GM18505 (cell line): ENCODE results near the gene CCDC192.

ENCODE experiments used
- ATAC-seq: cut with Tn5 transposase; IDR thresholded peaks from one replicate; pipeline ENCODE4 v1.9.1; 2021; ENCODE audit not compliant: unreplicated experiment
- POLR2A ChIP-seq: IDR thresholded peaks from 4 replicates; pipeline ENCODE4 v1.6.1; 2011; ENCODE audit warnings: borderline replicate concordance; ENCODE audit not compliant: insufficient read depth, insufficient read length; ENCODE audit errors: extremely low read depth

The CCDC192 gene

DNA sequence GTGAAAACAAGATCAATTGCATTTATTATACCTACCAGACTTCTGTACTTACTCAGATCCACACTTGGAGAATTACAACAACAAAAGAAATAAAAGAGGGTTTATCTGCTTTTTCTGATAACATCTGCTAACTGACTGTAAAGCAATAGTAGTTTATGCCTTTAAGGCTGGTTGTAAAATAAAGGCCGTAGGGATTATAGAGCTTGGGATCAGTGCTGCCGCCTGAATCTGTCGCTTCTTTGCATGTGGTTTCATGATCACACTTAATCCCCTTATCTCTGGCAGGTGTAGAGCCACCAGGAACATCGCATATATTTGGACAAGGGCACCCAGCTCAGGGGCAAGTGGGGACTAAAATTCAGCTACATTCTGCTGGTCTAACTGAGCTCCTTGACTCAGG, 146.7 kb downstream of the CCDC192 start:
- ATAC-seq, result no peak
- TF ChIP-seq POLR2A, result no peak

DNA sequence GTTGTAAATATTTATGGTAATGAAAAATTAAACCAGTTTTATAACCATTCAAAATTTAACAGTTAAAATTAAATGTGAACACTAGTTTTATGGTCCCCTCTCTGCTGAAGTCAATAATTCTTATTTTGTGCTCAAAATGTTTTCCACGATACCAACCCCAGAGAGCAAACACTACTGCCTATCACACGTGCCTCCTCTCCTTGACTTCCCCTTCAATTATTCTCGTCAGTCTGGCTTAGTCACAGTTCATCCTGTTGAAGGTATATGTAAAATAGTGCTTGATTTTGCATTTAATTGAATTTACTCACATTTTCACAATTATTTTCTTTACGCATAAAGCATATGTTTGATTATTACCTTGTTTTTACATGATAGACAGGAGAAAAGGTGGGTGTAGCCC, 148.8 kb downstream of the CCDC192 start:
- no peak for ATAC-seq

DNA sequence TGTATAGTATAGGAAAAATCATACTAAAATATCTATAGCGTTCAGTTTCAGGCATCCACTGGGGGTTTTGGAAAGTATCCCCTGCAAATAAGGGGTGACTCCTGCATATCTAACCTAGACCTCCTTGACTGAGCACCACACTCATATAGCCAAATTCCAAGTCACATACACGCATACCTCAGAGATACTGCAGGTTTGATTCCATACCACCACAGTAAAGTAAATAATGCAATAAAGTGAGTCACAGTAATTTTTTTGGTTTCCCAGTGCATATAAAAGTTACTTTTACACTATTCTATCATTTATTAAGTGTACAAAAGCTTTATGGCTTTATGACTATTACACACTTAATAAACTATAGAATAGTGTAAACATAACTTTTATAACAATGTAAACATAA, 151.3 kb downstream of the CCDC192 start:
- ATAC-seq, result no peak
- TF ChIP-seq POLR2A, result no peak

More for the DNA sequence above, 148.8 kb downstream of the CCDC192 start:
- no peak for TF ChIP-seq POLR2A

DNA sequence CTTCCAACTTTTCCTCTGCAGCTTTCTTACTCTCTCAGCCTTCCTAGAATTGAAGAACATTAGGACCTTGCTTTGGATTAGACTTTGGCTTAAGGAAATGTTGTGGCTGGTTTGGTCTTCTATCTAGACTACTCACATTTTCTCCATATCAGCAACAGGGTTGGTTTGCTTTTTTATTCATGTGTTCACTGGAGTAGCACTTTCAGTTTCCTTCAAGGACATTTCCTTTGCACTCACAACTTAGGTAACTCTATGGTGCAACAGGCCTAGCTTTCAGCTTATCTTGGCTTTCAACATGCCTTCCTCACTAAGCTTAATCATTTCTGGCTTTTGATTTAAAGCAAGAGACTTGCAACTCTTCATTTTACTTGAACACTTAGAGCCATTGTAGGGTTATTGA, 153.1 kb downstream of the CCDC192 start:
- ATAC-seq, result peak; percentile 69
- no peak for TF ChIP-seq POLR2A

DNA sequence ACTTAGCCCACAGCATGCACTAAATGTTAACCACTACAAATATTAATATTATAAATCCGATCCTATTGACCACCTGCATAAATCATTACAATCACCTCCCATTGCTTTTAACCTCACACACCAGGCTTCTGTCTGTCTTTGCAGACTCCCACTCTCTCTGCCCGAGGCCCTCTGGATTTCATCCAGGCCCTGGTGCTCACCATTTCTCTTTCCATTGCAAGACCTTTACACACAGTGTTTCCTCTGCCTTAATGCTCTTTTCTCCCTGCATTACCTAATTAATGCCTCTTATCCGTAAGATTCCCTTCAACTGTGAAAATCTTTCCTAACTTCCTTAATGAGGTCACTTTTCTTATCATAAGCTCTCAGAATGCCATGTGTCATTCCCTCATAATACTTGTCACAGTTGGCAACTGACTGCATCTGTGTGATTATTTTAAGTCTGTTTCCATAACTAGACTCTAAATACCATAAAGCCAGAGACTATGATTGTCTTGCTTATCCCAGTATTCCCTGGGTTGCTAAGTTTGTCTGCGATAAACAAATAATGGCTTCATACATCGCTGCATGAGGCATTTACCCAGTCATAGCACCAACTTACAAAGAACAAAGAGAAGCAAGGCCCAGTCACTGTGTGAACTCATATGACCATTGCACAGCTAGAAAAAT, 155.1 kb downstream of the CCDC192 start:
- ATAC-seq, result no peak
- TF ChIP-seq POLR2A, result no peak

DNA sequence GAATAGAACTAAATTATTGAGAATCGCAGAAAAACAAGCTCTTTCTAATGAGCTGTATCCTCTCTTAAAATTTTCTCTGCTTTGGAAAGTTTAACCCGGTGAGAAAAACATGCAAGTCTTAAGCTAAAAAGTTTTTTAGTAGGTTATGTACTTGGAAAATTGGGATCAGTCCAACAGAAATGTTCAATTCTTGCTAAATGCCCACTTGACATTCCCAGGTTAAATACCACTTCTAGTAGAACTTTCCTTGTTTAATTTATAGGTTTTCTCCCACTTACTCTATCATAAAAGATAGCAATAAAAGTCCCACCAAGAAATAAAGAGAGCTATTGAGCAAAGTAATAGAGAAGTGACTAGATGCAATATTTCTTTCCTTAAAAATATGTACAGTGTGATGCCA, 157.1 kb downstream of the CCDC192 start:
- no peak for TF ChIP-seq POLR2A
- ATAC-seq, result no peak

DNA sequence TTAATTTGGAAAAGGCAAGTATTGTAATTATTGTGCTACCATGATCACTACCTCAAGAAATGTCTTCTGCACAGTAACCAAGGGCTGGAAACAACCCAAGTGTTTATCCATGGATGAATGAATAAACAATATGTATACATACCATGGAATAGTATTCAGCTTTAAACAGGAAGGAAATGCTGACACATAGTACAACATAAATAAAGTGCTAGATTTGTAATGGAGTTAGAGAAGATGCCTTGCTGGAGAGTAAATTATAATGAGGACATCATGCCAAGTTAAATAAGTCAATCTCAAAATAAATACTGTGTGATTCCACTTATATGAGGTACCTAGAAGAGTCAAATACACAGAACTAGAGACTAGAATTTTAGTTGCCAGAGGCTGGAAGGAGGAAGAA, 160.0 kb downstream of the CCDC192 start:
- TF ChIP-seq POLR2A, result no peak
- ATAC-seq, result no peak

DNA sequence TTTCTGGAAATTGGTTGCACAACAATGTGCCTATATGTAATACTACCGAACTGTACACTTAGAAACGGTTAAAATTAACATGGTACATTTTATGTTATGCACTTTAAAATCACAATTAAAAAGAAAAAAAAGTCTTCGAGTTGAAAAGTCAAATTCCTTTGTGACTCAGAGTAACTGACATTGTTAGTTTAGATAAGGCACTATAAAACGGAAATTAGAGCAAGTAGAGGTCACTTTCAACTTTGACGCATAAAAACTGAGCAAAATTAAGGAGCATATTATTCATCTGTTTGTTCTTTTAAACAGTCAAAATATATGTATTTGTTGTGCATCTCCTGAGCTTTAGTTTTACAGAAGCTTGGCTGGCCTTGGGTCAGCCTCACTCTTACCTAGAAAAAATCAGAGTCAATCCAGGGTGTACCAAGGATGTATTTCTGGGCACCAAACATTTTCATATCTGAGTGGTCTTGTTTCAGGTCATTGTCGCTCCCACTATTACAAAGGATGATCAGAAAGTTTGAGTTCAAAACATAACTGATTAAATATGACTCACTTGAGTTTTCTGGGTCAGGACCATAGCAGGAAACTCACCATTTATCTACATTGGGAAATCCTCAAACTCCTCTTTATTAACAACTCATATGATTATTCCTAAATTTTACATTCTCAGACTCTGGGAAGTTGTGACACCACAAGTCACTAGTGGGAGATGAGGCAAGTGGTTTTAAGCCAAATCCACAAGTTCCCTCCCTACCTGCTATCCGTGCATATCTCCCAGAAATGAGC, 160.6 kb downstream of the CCDC192 start:
- TF ChIP-seq POLR2A, result no peak
- ATAC-seq, result no peak

DNA sequence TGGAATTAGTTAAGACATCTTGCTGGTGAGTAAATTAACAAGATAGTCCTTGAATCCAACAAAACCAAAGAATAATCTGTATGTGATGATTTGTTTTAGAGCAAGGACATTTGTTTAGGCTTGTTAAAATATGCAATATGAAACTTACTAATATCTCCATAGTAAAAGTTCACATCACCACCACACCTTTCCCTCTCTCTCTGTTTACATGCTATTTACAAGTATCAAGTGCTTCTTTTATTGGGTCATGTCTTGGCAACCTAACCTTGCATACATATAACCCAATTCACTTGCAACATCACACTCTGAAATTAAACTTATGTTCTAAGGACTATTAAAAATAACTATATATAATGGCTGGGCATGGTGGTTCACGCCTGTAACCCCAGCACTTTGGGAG, 161.3 kb downstream of the CCDC192 start:
- ATAC-seq, result no peak
- no peak for TF ChIP-seq POLR2A

DNA sequence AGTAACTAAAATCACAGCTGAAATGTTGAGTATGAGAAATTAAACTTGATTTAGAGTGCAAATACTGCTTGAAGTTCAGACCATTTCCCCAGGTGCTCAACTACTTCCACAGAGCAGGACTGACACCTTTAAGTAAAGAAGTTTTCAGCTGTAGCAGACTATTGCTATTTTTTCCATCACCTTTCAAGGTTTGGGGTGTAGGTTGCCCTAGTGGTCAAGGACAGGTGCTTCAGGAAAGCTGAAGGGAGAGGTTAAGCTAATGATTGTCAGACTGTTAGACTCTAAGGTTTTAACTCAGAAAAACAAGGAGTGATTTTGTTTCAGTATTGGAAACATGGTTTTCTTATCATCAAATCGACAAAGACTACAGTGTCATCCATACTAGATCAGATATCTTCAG, 162.1 kb downstream of the CCDC192 start:
- TF ChIP-seq POLR2A, result no peak
- ATAC-seq, result no peak

DNA sequence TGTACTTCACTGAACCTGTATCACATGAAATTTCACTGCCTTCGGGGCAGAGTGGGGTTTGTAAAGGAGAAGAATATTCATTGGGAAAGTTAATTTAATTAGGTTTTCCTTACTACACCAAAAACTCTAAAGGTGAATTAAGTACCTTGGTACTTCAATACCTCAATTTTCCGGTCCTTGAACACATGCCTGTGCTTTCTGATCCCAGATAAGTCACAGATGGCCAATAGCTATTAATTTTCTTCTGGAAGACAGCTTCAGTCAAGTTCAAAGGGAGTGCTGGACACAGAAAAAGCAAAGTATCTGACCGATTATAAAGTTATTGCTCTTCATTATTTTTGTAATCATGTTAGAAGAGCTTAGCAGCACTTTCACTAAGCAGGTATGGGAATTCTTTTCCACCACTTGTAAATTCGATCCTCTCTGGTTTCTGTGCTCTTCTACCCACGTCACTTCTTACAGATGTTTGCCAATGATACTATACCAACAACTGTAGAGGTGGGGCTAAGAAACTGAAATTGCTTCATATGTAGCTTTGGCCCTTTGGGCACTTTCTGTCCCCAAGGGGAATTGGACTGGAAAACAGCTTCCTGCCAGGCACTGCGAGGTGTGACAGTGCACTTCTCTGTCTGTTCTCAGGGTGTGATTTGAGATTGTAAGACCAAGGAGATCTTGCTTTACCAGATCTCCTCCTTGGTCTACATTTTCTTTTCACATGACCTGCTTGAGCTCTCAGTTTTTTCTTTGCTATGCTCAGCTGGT, 164.0 kb downstream of the CCDC192 start:
- TF ChIP-seq POLR2A, result no peak

DNA sequence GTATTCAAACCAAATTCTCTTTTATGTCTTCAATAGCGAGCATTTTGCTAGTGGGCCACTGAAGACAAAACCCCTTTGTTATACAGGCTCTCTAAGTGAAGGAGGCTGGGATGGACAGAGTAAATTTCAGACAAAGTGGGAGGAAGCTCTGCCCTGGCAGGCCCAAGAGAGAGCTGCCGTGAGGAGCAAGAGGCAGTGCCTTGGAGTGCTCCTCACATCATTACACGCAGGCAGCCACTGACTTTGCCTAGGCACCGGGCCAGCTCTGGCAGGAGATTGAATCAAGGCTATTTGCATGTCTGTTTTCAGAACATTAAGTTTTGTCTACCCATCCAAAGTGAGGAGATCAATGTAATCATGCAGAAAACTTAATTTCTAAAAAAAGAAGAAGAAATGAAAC, 167.7 kb downstream of the CCDC192 start:
- TF ChIP-seq POLR2A, result no peak
- ATAC-seq, result peak; percentile 48

More for the DNA sequence above, 164.0 kb downstream of the CCDC192 start:
- ATAC-seq, result no peak

DNA sequence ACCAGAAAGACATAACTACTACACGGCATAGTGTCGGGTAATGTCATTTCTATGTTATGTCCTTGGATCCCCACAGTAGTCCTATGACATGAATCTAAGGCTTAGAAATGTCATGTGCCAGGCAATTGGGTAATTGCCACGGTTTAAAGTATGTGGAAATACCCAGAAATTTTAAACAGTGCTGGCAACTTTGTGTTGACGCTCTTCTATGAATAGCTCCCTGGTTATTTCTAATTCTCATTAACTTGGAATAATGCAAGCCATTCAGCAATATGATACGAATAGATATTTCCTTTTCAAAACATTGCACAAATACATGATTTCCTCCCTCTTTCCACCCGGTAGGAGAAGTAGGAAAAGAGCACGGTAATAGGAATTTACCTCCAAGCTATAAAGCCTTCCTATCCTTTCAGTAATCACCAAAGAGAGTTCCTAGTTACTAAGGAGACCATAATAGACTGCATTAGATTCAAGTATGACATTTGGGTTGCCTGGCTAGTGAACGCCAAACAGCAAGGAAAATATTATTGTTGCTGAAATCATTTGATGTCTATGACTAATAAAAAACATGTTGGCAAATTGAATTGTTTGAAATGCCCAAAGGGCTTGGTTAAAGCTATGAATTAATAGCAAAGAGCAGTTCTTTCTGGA, 168.4 kb downstream of the CCDC192 start:
- TF ChIP-seq POLR2A, result no peak
- ATAC-seq, result no peak
